Glutamatergic neuron (in vitro differentiated cells): Measurements from ENCODE around the gene FOSL2. TPM values are rescaled to one million over a fixed set of nuclear protein-coding genes. Genes with fewer than 3 reads are reported as not detected.

Experiments
- DNase-seq: peaks from one replicate; pipeline ENCODE4 v3.0.0; 2022
- H3K27ac Mint-ChIP-seq: one replicate; pipeline ENCODE4 v1.8.0; 2020; ENCODE audit warnings: mild to moderate bottlenecking, mixed read lengths, inconsistent platforms; ENCODE audit not compliant: unreplicated experiment
- H3K27me3 Mint-ChIP-seq: one replicate; pipeline ENCODE4 v1.8.0; 2020; ENCODE audit warnings: mild to moderate bottlenecking, moderate library complexity, mixed read lengths, inconsistent platforms; ENCODE audit not compliant: unreplicated experiment
- H3K36me3 Mint-ChIP-seq: one replicate; pipeline ENCODE4 v1.8.0; 2020; ENCODE audit warnings: mild to moderate bottlenecking, mixed read lengths, inconsistent platforms; ENCODE audit not compliant: unreplicated experiment
- H3K4me1 Mint-ChIP-seq: one replicate; pipeline ENCODE4 v1.8.0; 2020; ENCODE audit warnings: mild to moderate bottlenecking, low read depth, mixed read lengths, inconsistent platforms; ENCODE audit not compliant: unreplicated experiment
- H3K4me3 Mint-ChIP-seq: one replicate; pipeline ENCODE4 v1.8.0; 2020; ENCODE audit warnings: mild to moderate bottlenecking, mixed read lengths, inconsistent platforms; ENCODE audit not compliant: unreplicated experiment
- H3K9me3 Mint-ChIP-seq: one replicate; pipeline ENCODE4 v1.8.0; 2020; ENCODE audit warnings: mild to moderate bottlenecking, moderate library complexity, mixed read lengths, inconsistent platforms; ENCODE audit not compliant: unreplicated experiment
- CTCF ChIP-seq: fragments of 200-600 bp; sonication (generic); IDR thresholded peaks from one replicate; pipeline ENCODE4 v1.5.0; 2021; ENCODE audit not compliant: partially characterized antibody, unreplicated experiment
- long read RNA-seq: library from polyadenylated mRNA; unstranded; transcript quantifications from one replicate; pipeline ENCODE4 v2.0.0, GENCODE V29; 2020; ENCODE audit not compliant: unreplicated experiment
- total RNA-seq: library from RNA; stranded (reverse); fragmentation: NEBNext Ultra II Directional; extraction: Animal tissue kit (Norgen Biotek cat#: 25700); gene quantifications from one replicate; pipeline ENCODE4 v1.2.1, GENCODE V29; 2021; ENCODE audit not compliant: unreplicated experiment

Gene FOSL2
- 2.6 TPM for total RNA-seq
- long read RNA-seq: 0 reads

- Mint-ChIP-seq H3K9me3 (peaks cover 10% of the 10 kb centered on the region), H3K4me1 (no peaks in the 10 kb centered on the region), H3K36me3 (no peaks in the 10 kb centered on the region), H3K27me3 (peaks cover 13% of the 10 kb centered on the region), H3K27ac (peak within 1 kb of the TSS; percentile 85), H3K4me3 (peak within 1 kb of the TSS; percentile 99)
- peak; percentile 84 for DNase-seq
- no peak for TF ChIP-seq CTCF
These were observed at the start of gene FOSL2 for GRCh38 chr2:28392297-28393113. Gene FOSL2 (plus strand): TSS chr2:28392858. CDS start chr2:28393721, 863 bp downstream.

DNA sequence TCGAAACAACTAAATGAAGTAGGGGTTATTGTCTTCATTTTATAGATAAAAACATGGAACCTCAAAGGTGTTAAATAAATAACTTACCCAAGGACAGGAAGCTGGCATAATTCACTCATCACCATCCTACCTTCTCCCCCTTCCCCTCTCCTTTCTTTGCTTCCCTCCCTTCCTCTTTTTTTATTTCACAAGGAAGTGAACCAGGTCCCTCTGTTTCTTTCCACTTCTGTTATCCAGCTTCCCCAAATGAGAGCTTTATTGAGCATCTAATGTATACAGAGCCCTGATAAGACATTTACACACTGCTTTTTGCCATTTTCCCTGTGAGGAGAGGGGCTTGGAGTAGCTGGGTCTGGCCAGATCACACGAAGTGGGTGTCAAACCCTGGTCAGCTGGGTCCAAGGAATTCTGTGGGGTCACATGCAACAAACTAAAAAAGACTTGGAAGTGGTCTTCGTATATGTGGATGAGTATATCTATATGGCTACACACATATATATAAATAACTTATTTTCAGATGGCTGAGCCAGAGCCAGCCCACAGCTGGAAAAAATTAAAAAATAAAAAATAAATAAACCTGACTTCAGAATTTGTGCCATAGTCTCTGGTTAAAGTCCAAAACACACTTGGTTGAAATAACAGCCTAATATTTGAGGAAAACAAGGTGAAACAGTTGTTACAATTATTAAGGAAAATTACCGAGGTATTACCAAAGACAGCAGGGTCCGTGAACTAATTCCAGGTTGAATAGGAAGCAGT, 49.3 kb upstream of the FOSL2 start:
- Mint-ChIP-seq H3K27ac (no peak overlapping the region), H3K36me3 (no peaks in the 10 kb centered on the region), H3K27me3 (peaks cover 3% of the 10 kb centered on the region), H3K4me3 (no peak overlapping the region), H3K9me3 (peaks cover 3% of the 10 kb centered on the region), H3K4me1 (peaks cover 11% of the 10 kb centered on the region)
- TF ChIP-seq CTCF: no peak
- DNase-seq: no peak

DNA sequence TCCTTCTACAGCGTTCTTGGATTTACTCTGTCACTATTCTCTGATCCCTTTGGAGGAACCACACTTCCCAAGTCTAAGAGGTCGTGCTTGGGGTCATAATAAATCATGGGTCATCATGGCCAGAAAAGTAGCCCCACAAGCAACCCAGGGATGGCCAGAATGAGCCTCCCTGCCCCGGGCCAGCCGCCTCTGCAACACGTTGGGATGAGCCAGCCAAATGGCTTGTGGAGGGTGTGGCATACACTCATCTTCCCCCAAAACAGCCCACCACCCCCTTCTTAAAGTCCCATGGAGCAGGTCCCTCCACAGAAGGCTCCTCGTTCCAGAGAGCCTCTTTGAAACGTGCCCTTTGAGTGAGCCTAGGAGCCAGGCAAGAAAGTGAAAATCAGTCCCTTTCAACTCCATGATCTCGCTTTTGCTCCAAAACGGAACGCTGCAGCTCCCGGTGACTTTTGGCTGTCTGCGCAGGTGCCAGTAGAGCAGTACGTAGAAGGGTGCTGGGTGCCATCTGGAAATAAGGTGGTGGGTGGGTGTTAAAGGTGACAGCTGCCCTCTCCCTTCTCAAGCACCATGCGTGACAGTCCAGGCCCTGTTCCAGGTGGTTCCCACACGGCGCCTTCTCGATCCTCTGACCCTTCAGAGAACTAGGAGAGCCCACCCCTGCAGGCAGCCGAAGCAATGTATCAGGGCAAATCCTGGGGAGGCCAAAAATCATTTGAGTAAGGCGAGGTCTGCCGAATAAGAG, 48.5 kb upstream of the FOSL2 start:
- Mint-ChIP-seq H3K36me3 (no peaks in the 10 kb centered on the region), H3K4me3 (no peak overlapping the region), H3K27me3 (peaks cover 3% of the 10 kb centered on the region), H3K27ac (no peak overlapping the region), H3K9me3 (peaks cover 3% of the 10 kb centered on the region), H3K4me1 (peaks cover 11% of the 10 kb centered on the region)
- no peak for DNase-seq
- no peak for TF ChIP-seq CTCF

GRCh38 chr2:28344756-28345373, 47.8 kb upstream of the FOSL2 start:
- H3K9me3 Mint-ChIP-seq: peaks cover 3% of the 10 kb centered on the region
- peaks cover 2% of the 10 kb centered on the region for H3K27me3 Mint-ChIP-seq
- no peak for TF ChIP-seq CTCF
- no peaks in the 10 kb centered on the region for H3K36me3 Mint-ChIP-seq
- peaks cover 11% of the 10 kb centered on the region for H3K4me1 Mint-ChIP-seq
- H3K27ac Mint-ChIP-seq: no peak overlapping the region
- no peak for DNase-seq
- no peak overlapping the region for H3K4me3 Mint-ChIP-seq
